GM21529 (cell line): ENCODE data around the gene CD74.

Experiments
- ATAC-seq: cut with Tn5 transposase; IDR thresholded peaks from one replicate; pipeline ENCODE4 v1.9.1; 2021; ENCODE audit not compliant: unreplicated experiment

CD74 gene

DNA sequence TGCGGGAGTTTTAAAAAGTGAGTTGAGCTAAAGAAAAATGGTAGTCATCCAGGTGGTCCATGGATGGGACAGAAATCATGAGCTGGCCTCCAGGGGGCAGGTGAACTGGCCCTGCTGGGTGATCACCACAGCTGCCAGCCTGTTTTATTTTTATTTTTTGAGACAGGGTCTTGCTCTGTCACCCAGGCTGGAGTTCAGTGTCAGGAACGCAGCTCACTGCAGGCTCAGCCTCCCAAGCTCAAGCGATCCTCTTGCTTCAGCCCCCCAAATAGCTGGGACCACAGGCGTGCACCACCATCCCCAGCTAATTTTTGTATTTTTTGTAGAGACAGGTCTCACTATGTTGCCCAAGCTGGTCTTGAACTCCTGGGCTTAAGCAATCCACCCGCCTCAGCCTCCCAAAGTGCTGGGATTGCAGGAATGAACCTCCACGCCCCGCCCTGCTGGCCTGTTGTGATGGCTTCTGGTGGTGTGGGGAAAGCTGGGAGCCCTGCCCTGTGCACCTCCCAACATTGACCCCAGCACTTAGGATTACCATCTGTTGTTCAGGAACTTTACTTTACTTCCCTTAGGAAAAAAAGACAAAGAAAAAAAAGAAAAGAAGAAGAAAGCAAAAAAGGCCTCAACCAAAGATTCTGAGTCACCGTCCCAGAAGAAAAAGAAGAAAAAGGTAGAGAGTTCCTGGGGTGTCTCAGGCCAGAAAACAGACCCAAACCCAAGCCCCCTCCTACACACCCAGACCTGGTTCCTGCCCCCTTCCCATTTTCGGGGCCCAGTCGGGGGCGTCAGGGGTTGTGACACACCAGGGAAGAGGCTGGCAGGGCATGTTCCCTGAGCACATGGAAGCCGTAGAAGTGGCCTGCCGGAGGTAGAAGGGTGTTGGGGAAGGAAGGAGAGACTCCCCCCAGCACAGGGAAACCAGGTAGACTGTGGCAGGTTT, 14.7 kb downstream of the CD74 start:
- no peak for ATAC-seq

GRCh38 chr5:150397146-150397781, 15.4 kb downstream of the CD74 start:
- no peak for ATAC-seq

- ATAC-seq: no peak
These were observed 16.4 kb downstream of the CD74 start for GRCh38 chr5:150396267-150396666.

DNA sequence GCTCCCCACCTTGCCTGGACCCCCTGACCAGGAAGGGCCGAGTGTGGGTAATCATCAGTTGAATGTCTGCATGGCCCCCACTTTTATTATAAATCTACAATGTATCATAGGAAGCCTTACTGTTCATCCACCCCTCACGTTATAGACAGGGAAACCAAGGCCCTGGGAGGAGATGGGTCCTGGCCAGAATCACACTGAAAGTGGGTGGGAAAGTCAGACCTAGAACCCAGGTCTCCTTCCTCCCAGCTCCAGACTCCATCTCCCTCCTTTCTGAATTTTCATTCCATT, 17.1 kb downstream of the CD74 start:
- no peak for ATAC-seq

DNA sequence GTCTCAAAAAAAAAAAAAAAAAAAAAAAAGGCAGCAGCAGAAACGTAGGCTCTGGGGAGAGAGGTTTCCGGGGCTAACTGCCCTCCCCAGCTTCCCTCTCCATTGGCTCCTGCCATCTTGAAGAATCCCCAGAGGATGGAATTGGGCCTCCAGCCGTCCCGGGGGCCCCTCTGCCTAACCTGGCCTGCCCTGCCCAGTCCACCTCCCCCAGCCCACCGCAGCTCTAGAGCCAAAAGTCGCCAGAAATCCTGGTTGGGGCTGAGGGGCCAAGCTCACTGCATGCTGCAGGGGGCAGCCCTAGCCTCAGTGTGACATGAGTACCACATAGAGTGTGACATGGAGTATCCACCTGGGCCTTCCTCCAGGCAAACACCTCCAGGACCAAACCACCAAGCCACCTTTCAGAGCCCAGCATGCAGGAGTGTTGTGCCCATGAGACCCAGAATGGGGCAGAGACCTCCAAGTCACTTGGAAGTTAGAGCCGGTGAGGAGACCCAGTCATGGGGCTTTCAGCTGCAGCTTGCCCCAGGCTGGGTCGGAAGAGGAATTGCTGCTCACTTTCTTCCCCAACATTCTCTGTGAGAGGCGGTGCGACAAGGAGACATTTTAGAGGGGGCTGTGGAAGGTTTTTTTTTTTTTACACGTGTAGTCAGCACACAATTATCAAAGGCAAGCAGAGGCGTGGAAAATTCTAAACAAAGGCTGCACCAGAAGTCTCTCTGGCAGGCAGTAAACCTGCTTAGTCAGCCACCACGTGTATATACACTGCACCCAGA, 17.6 kb downstream of the CD74 start:
- no peak for ATAC-seq

DNA sequence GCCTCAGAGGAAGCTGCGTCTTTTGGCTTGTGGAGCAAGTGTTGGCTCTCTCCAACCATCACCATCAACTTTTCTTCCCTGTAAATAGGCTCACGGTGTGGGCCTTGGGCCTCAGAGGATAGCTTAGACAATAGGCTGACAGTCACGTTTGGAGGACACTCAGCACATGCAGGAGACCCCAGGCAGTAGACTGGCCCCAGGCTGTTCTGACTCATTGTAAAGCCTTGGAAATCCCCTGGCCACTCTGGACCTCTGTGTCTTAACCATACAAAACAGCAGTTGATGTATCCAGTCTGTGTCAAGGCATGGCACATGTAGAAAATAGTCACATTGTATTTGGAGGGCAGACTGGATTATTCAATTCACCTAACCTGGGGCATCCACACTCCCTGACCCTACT, 18.6 kb downstream of the CD74 start:
- no peak for ATAC-seq

GRCh38 chr5:150393096-150393645, 19.5 kb downstream of the CD74 start:
- no peak for ATAC-seq

GRCh38 chr5:150392680-150393079, 20.0 kb downstream of the CD74 start:
- ATAC-seq: no peak

- no peak for ATAC-seq
These were observed 20.7 kb downstream of the CD74 start for GRCh38 chr5:150391986-150392385.

DNA sequence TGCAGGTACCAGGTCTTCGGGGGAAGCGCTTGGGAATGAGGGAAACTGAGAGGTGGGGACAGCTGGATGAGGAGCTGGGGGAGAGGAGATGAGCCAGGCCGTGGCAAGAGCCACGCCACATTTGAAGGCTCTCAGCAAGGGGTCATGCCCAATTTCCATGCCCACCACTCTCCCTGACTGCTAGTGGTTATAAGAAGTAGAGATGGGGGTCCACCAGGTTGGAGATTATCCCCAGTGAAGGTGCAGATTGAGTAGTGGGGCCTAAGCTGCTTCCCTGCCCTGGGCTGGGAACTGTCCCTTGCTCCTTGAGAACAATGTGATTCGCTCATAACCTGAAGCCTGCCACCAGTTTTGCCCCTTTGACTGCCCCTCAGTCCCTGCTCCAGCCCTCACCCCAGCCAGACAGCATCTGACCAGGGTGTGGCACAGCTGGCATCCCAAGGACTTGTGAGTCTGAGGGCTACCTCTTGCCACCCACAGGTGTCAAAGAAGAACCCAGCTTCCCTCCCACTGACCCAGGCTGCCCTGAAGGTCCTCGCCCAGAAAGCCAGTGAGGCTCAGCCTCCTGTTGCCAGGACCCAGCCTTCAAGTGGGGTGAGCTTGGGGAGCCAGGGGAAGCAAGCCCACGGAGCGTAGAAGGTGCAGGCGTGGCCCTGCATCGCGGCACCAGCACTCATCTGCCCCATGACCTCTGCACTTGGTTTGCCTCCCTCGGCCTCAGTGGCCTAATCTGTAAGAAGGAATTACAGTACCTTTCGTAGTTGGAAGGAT, 21.5 kb downstream of the CD74 start:
- no peak for ATAC-seq

- ATAC-seq: no peak
These were observed 23.0 kb downstream of the CD74 start for GRCh38 chr5:150389531-150390266.

GRCh38 chr5:150386024-150386855, 26.5 kb downstream of the CD74 start:
- no peak for ATAC-seq

- ATAC-seq: no peak
These were observed 28.0 kb downstream of the CD74 start for GRCh38 chr5:150384701-150385100.

DNA sequence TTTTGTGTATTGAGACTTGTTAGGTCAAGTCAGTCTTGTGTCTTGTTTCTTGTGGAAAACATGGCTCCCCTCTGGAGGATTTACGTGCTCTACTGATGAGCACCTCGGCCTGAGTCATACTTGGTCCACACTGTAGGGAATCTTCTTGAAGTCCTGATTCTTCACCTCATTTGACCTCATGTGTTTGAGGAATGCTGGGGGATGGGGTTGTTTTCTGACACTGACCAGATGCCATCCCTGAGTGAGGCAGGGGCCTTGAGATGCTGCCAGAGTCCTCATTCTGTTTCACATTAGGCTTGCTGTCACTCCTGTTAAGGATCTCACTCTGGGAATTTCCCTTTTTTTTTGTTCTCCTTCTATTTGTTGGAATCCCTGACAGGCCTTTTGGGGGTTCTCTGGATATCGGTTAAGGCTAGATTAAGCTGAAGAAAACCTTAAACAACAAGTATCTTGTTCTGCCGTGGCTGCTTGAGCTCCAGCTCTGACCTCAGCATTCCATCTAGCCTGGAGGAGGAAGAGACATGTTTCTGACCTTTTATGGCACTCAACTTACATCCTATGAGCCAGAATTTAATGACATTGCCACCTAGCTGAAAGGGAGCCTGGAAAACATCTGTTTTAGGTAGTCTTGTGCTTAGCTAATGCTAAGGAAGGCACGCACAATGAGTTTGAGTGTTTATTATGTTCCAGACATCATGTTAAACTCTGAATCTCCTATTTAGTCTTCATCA, 34.6 kb downstream of the CD74 start:
- no peak for ATAC-seq

DNA sequence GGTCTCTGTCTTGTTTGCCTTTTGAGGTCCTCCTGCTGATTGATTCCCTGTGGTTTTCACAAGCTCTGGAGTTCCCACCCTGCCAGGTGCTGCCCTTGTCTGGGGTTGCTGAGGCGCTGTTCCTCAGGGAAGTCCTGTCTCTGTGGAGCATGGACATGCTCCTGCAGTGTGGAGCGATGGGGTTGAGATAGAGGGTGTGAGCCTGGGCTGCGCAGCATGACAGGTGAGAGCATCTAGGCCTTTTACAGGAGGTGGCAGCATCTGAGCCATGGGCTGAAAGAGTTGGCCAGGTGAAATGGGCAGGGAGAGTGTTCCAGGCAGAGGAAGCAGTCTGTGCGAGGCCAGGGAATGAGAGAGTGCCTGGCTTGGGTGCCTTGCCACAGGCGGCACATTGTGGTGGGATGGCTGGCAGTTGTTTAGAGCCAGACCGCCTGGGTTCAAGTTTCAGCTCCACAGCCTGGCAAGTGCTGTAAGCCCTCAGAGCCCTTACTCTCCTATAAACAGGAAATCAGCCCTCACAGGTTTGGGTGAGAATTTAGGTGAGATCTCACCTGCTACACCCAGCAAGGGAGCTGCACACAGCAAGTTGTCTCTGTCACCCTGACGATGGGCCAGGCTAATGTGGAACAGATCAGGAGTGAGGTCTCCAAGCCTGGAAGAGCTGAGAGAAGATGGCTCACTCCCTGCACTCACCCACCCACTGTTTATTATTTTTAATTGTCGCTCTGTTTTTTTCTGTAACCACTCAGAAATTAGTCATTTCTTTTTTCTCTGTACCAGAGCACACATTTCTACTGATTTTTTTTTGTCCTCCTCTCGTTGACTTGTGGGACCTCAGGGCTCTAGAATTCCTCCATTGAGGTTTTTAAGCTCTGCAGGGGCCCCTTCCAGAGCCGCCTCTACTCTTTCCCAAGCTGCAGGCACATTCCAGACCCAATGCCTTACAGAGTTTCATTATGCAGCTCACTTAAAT, 35.6 kb downstream of the CD74 start:
- no peak for ATAC-seq

- ATAC-seq: no peak
These were observed 38.1 kb downstream of the CD74 start for GRCh38 chr5:150374651-150375050.

DNA sequence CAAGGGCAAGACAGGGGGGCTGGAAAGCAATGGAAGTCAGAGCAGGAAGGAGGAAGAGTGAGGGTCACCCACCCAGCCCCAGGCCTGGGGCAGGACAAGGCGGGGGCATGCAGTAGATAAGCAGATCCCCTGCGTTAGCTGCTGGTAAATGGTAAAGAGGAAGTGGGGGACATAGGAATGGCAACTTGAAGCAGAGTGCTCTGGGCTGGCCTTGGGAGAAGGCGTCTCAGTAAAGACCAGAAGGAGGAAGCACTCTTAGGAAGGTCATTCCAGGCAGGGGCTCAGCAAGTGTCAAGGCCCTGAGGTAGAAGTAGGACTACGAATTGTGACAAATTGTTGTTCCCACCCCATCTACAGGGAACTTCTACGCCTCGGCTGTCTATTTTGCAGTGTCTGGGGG, 40.1 kb downstream of the CD74 start:
- no peak for ATAC-seq
